K562 (cell line): ENCODE data around the gene SLC35B1. TPM values are rescaled to one million over a fixed set of nuclear protein-coding genes. Genes with fewer than 3 reads are reported as not detected.

ENCODE experiments used
- CHD1 ChIP-seq: fragments of 200-600 bp; sonication (generic); IDR thresholded peaks from one replicate; pipeline ENCODE4 v1.6.1; 2012; ENCODE audit warnings: mild to moderate bottlenecking, moderate library complexity, low read length, inconsistent platforms
- CREB3 ChIP-seq: fragments of 450-650 bp; conservative IDR thresholded peaks from 2 replicates; pipeline ENCODE4 v1.6.1; 2016; ENCODE audit warnings: missing genetic modification characterization, low read depth, mild to moderate bottlenecking, missing compliant biosample characterization, moderate library complexity
- ETS1 ChIP-seq: conservative IDR thresholded peaks from 2 replicates; pipeline ENCODE4 v1.6.1; 2011; ENCODE audit warnings: low read depth, mild to moderate bottlenecking, low read length; ENCODE audit not compliant: control insufficient read depth
- GMEB1 ChIP-seq: fragments of 250-450 bp; sonication (Bioruptor Pico); IDR thresholded peaks from 2 replicates; pipeline ENCODE4 v1.4.0; 2020; ENCODE audit warnings: mild to moderate bottlenecking
- HMG20B ChIP-seq: fragments of 250-450 bp; sonication (Bioruptor Pico); IDR thresholded peaks from 2 replicates; pipeline ENCODE4 v1.5.0; 2021; ENCODE audit warnings: mild to moderate bottlenecking
- KDM5B ChIP-seq: fragments of 200-600 bp; sonication (generic); IDR thresholded peaks from 2 replicates; pipeline ENCODE4 v1.6.1; 2012; ENCODE audit warnings: low read depth, mild to moderate bottlenecking, moderate library complexity, low read length, control low read depth, inconsistent platforms; ENCODE audit not compliant: insufficient replicate concordance
- MAZ ChIP-seq, 2 experiments: fragments of 450-650 bp in 1 of 2; sonication (generic) in 1 of 2; formaldehyde crosslinking; IDR thresholded peaks in 1 of 2; conservative IDR thresholded peaks in 1 of 2; 2 replicates each; pipeline versions ENCODE4 v1.4.0 to v1.5.0; 2020; ENCODE audit warnings: mild to moderate bottlenecking in 1 of 2, missing genetic modification reagents in 1 of 2
- PATZ1 ChIP-seq: fragments of 250-450 bp; sonication (Bioruptor Pico); IDR thresholded peaks from 2 replicates; pipeline ENCODE4 v1.5.0; 2020; ENCODE audit warnings: mild to moderate bottlenecking, borderline replicate concordance
- XRCC5 ChIP-seq: fragments of 200-400 bp; formaldehyde crosslinking; IDR thresholded peaks from 2 replicates; pipeline ENCODE4 v1.6.1; 2017; ENCODE audit warnings: low read depth, mild to moderate bottlenecking, low read length
- ZBTB5 ChIP-seq: fragments of 450-650 bp; IDR thresholded peaks from 2 replicates; pipeline ENCODE4 v1.6.1; 2017; ENCODE audit warnings: antibody characterized with exemption
- ZFP91 ChIP-seq: sonication (generic); formaldehyde crosslinking; IDR thresholded peaks from 2 replicates; pipeline ENCODE4 v1.8.0; 2022; ENCODE audit warnings: mild to moderate bottlenecking, missing genetic modification reagents
- ZNF830 ChIP-seq: fragments of 250-450 bp; sonication (Bioruptor Pico); IDR thresholded peaks from 2 replicates; pipeline ENCODE4 v1.5.0; 2021; ENCODE audit warnings: mild to moderate bottlenecking
- polyA plus RNA-seq, 8 experiments: library from polyadenylated mRNA; depleted of rRNA in 4 of 8; stranded (reverse) in 5 of 8; unstranded in 3 of 8; fragments of >200 nt; fragmentation: Nextera tagmentation in 2 of 8; fragmentation: Illumina TruSeq in 1 of 8; extraction: Ambion mirVana in 2 of 8; extraction: Trizol in 1 of 8; gene quantifications; 2 replicates each; pipeline versions ENCODE4 v1.2.1 to v1.2.3, GENCODE V29; 2011 to 2014; ENCODE audit warnings: inconsistent platforms in 1 of 8, missing spikeins in 1 of 8
- total RNA-seq, 7 experiments: library from RNA; depleted of rRNA in 6 of 7; stranded (reverse); fragments of >200 nt in 6 of 7; fragmentation: Illumina TruSeq in 2 of 7; extraction: Trizol in 2 of 7; gene quantifications; 2 replicates each; pipeline versions ENCODE4 v1.2.1 to v1.2.3, GENCODE V29; 2011 to 2021; ENCODE audit warnings: low replicate concordance in 1 of 7

SLC35B1 gene
- total and polyA plus RNA-seq, 9 of the 15 experiments (the other 6 are each of a cell fraction or from before 2014, with no cell fraction given) = 51.4 to 87.9 (median 66.3) TPM

- TF ChIP-seq ZBTB5 (no peak), ETS1 (peak; percentile 76), PATZ1 (CRISPR knock-in tag) (no peak), KDM5B (peak; percentile 93), GMEB1 (CRISPR knock-in tag) (no peak), ZNF830 (CRISPR knock-in tag) (no peak), ZFP91 (0 out of 2 replicates have a peak, but pooled peaks have one; percentile 59), XRCC5 (peak; percentile 99), CREB3 (tag) (peak; percentile 66; the same call in 1 of the 2 replicates), CHD1 (no peak), MAZ (CRISPR knock-in tag; conservative IDR thresholded peaks at IDR 0.05 in 1 of 2, IDR thresholded peaks at IDR 0.05 in 1 of 2) (peak; percentile 33 to 60; a peak in 1 of 4 replicates), HMG20B (CRISPR knock-in tag) (no peak)
Measured at GRCh38 chr17:49707608-49708514, at the start of gene SLC35B1 (continued).
